Lung (tissue), 12 donors: Measurements from ENCODE around the gene EIF3D. TPM values are rescaled to one million over a fixed set of nuclear protein-coding genes. Genes with fewer than 3 reads are reported as not detected.

Experiments used
- ATAC-seq: fragments of 200-7000 bp; cut with Tn5 transposase; one replicate; pipeline ENCODE4 v1.9.1; 2020; ENCODE audit warnings: moderate number of reproducible peaks; ENCODE audit not compliant: insufficient read depth, low FRiP score
- DNase-seq, 3 donors: peaks; one replicate each; pipeline ENCODE4 v3.0.0-alpha.2; 2013 to 2017
- H3K27ac ChIP-seq, 2 donors: one replicate each; pipeline ENCODE4 v1.5.1; 2013; ENCODE audit warnings: mild to moderate bottlenecking in 2 of 2, moderate library complexity in 2 of 2, control low read depth in 1 of 2, inconsistent platforms in 1 of 2, low read depth in 1 of 2, low read length in 1 of 2
- H3K27me3 ChIP-seq, 3 donors: one replicate each; pipeline ENCODE4 v1.5.1; 2013; ENCODE audit warnings: low read length in 2 of 3; ENCODE audit not compliant: control insufficient read depth in 3 of 3, insufficient read depth in 3 of 3
- H3K36me3 ChIP-seq, 4 donors: one replicate each; pipeline ENCODE4 v1.5.1; 2013; ENCODE audit warnings: low read length in 4 of 4, mild to moderate bottlenecking in 1 of 4, moderate library complexity in 1 of 4; ENCODE audit not compliant: control insufficient read depth in 4 of 4, insufficient read depth in 4 of 4
- H3K4me1 ChIP-seq, 5 donors: one replicate each; pipeline ENCODE4 v1.5.1; 2013; ENCODE audit warnings: low read length in 5 of 5, mild to moderate bottlenecking in 2 of 5, moderate library complexity in 1 of 5; ENCODE audit not compliant: control insufficient read depth in 5 of 5, insufficient read depth in 5 of 5
- H3K4me3 ChIP-seq: one replicate; pipeline ENCODE4 v1.5.1; 2013; ENCODE audit warnings: mild to moderate bottlenecking, control low read depth, moderate library complexity
- H3K9ac ChIP-seq, 2 donors: one replicate each; pipeline ENCODE4 v1.5.1; 2013; ENCODE audit warnings: low read length in 2 of 2, control low read depth in 1 of 2; ENCODE audit not compliant: insufficient read depth in 1 of 2
- H3K9me3 ChIP-seq, 4 donors: one replicate each; pipeline ENCODE4 v1.5.1; 2013; ENCODE audit warnings: low read length in 3 of 4, mild to moderate bottlenecking in 1 of 4, moderate library complexity in 1 of 4; ENCODE audit not compliant: control insufficient read depth in 4 of 4, insufficient read depth in 3 of 4
- WGBS, 2 donors: extraction: QIAGEN DNeasy Blood & Tissue Kit; methylation state at CpG; one replicate each; pipeline ENCODE4 v1.1.7; 2013; 5-methylcytosine and 5-hydroxymethylcytosine counted together
- polyA plus RNA-seq, 2 donors: library from polyadenylated mRNA; stranded (reverse); fragments of 200-250 nt; gene quantifications; one replicate each; pipeline ENCODE4 v1.2.1, GENCODE V29; 2013
- total RNA-seq, 2 donors: library from RNA; depleted of rRNA in 1 of 2; stranded (reverse); fragments of >200 nt in 1 of 2; gene quantifications; one replicate each; pipeline ENCODE4 v1.2.1, GENCODE V29; 2014 to 2021
- TF ChIP-seq, protein P1 (sequence below): IDR thresholded peaks from 2 replicates; pipeline ENCODE4 v1.5.1; 2012; ENCODE audit warnings: mild to moderate bottlenecking; ENCODE audit errors: control extremely low read depth, extremely low read depth
- donor health status: control.
- donor health status: control.
- donor health status: Bipolar disorder and iron deficiency.
- donor health status: healthy.
- donor health status: DM: yes; HTN: yes; CAD: no.

Gene EIF3D
- total and polyA plus RNA-seq, 4 donors: 123 to 221 (median 174) TPM

DNA sequence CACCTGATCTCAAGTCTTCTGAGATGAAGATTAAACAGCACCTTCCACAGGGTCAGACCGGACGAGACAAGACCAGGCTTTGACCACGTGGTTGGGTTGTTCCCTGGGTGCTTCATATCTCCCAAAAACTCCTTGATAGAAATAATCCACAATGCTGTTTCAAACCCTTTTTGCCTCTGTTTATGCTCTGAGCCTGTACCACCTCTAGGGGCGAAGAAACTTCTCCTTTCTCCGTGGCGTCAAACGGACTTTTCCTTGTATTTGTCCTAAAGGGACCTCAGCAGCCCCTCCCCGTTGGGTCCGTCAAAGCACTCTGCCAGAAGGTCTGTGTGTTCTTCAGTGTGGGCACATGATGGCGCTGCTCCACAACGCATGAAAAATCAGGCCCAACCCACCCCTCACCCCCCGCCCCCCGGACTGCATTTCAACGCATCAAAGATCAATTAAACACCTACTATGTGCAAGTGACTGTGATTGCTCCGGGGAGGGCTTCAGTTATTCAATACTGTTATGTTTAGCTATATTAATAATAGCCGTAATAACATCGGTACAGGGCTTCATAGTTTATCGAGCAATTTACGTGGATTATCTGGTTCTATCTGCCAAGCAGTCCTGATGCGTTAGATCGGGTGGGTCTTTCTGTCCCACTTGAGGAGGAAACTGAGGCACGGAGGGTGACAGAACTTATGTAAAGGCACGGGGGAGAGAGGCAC lies 17.3 kb upstream of the EIF3D start:
- Histone ChIP-seq H3K36me3 (no peaks in the 10 kb centered on the region), H3K27ac (no peak overlapping the region), H3K9ac (no peak overlapping the region), H3K4me1 (no peaks in the 10 kb centered on the region), H3K9me3 (peaks cover 0 to 2% (median 0%) of the 10 kb centered on the region in 4 donors), H3K4me3 (no peak overlapping the region), H3K27me3 (peaks cover 0 to 11% (median 5%) of the 10 kb centered on the region in 3 donors)
- ATAC-seq (no peak), DNase-seq (peak; percentile 35 to 49 (median 40))
- TF ChIP-seq, protein P1, sequence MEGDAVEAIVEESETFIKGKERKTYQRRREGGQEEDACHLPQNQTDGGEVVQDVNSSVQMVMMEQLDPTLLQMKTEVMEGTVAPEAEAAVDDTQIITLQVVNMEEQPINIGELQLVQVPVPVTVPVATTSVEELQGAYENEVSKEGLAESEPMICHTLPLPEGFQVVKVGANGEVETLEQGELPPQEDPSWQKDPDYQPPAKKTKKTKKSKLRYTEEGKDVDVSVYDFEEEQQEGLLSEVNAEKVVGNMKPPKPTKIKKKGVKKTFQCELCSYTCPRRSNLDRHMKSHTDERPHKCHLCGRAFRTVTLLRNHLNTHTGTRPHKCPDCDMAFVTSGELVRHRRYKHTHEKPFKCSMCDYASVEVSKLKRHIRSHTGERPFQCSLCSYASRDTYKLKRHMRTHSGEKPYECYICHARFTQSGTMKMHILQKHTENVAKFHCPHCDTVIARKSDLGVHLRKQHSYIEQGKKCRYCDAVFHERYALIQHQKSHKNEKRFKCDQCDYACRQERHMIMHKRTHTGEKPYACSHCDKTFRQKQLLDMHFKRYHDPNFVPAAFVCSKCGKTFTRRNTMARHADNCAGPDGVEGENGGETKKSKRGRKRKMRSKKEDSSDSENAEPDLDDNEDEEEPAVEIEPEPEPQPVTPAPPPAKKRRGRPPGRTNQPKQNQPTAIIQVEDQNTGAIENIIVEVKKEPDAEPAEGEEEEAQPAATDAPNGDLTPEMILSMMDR: peak; percentile 1
- 26 to 31% methylated on average over 23 of the region's 23 CpGs for WGBS, 2 donors

DNA sequence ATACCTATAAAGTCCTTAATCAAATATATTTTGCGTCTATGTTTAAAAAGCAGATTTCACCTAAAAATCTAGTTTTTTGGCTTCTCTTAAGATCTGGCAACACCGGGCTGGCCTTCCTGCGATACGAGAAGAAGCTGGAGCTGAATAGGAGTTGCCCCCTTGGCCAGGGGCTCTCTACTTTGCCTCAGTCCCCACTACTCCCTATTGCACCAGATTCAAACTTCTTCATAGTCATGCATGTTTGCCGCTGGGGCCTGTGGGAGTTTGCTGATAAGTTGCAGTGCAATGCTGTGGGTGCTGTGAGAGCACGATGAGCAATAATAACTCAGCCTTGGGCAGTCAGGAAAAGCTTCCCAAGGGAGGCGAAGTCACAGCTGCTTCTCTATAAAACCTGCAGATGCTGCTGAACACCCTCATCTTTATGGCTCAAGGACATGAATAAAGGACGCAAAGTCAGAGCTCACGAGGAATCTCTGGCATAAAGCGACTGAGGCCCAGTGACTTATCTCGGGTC lies 15.2 kb upstream of the EIF3D start:
- ATAC-seq (no peak), DNase-seq (no peak)
- TF ChIP-seq, protein P1: no peak
- Histone ChIP-seq H3K4me1 (no peaks in the 10 kb centered on the region), H3K36me3 (no peaks in the 10 kb centered on the region), H3K9ac (no peak overlapping the region), H3K27ac (no peak overlapping the region), H3K4me3 (no peak overlapping the region), H3K27me3 (peaks cover 0 to 3% (median 0%) of the 10 kb centered on the region in 3 donors), H3K9me3 (no peaks in the 10 kb centered on the region)
- 91% methylated on average over 11 of the region's 11 CpGs for WGBS, 2 donors

DNA sequence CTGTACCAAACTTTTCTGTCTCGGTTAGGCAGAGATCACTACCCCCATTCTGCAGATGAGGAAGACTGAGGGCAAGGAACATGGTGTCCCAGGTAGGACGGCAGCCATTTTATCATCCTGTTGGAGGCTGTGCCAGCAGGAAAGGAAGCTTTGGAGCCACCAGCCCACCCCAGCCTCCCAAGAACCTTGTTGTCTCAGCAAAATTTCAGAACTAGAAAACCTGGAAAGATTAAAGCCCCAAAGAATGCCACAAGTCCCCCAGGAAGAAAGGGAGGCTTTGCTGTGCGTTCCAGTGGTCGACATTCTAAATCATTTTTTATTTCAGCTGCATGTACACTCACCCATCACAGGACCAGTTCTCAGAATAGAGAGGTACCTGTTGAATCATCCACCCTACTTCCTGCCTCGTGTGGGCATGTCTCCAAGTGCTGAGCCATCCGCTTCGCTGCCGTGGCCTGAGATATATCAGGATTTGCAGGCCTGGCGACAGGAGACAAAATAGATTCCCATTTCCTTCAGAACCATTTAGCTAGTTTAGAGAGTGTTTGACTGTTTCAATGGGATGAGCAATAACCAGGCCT lies 13.0 kb upstream of the EIF3D start:
- DNase-seq (no peak), ATAC-seq (no peak)
- no peak overlapping the region for H3K27ac ChIP-seq
- no peaks in the 10 kb centered on the region for H3K4me1 ChIP-seq
- no peak overlapping the region for H3K4me3 ChIP-seq
- no peaks in the 10 kb centered on the region for H3K36me3 ChIP-seq
- WGBS, 2 donors: 50 to 56% methylated on average over 9 of the region's 9 CpGs
- H3K9ac ChIP-seq: no peak overlapping the region
- H3K9me3 ChIP-seq: no peaks in the 10 kb centered on the region
- no peaks in the 10 kb centered on the region for H3K27me3 ChIP-seq
- TF ChIP-seq, protein P1: no peak
